Measurements from ENCODE around the gene MOV10.

Gene MOV10

GRCh38 chr1:112674440-112674985 lies at the start of gene MOV10:
Gene MOV10, plus strand, starts transcription at chr1:112674659. Its CDS starts 254 bp downstream, at chr1:112674913.
- H3K4me3 ChIP-seq (ENCODE audit: low read depth, low read length): peak within 1 kb of the TSS; percentile 92
- no peak for TF ChIP-seq CTCF (IDR thresholded peaks at IDR 0.05; ENCODE audit: low read depth, low read length, missing control alignments)
- peak; percentile 38 for DNase-seq (ENCODE audit: low read depth)

GRCh38 chr1:112625696-112626095 lies 48.8 kb upstream of the MOV10 start:
- H3K4me3 ChIP-seq (ENCODE audit: low read depth, low read length): no peak overlapping the region
- no peak for TF ChIP-seq CTCF (IDR thresholded peaks at IDR 0.05; ENCODE audit: low read depth, low read length, missing control alignments)
- DNase-seq (ENCODE audit: low read depth): no peak

GRCh38 chr1:112626193-112626592 lies 48.3 kb upstream of the MOV10 start:
- DNase-seq (ENCODE audit: low read depth): no peak
- no peak overlapping the region for H3K4me3 ChIP-seq (ENCODE audit: low read depth, low read length)
- TF ChIP-seq CTCF (IDR thresholded peaks at IDR 0.05; ENCODE audit: low read depth, low read length, missing control alignments): no peak

GRCh38 chr1:112626887-112627286 lies 47.6 kb upstream of the MOV10 start:
- DNase-seq (ENCODE audit: low read depth): no peak
- no peak overlapping the region for H3K4me3 ChIP-seq (ENCODE audit: low read depth, low read length)
- no peak for TF ChIP-seq CTCF (IDR thresholded peaks at IDR 0.05; ENCODE audit: low read depth, low read length, missing control alignments)

GRCh38 chr1:112628516-112628915 lies 45.9 kb upstream of the MOV10 start:
- no peak for DNase-seq (ENCODE audit: low read depth)
- no peak for TF ChIP-seq CTCF (IDR thresholded peaks at IDR 0.05; ENCODE audit: low read depth, low read length, missing control alignments)
- H3K4me3 ChIP-seq (ENCODE audit: low read depth, low read length): no peak overlapping the region

GRCh38 chr1:112629256-112629655 lies 45.2 kb upstream of the MOV10 start:
- no peak for DNase-seq (ENCODE audit: low read depth)
- no peak overlapping the region for H3K4me3 ChIP-seq (ENCODE audit: low read depth, low read length)
- no peak for TF ChIP-seq CTCF (IDR thresholded peaks at IDR 0.05; ENCODE audit: low read depth, low read length, missing control alignments)

GRCh38 chr1:112633628-112634027 lies 40.8 kb upstream of the MOV10 start:
- DNase-seq (ENCODE audit: low read depth): no peak
- no peak for TF ChIP-seq CTCF (IDR thresholded peaks at IDR 0.05; ENCODE audit: low read depth, low read length, missing control alignments)
- H3K4me3 ChIP-seq (ENCODE audit: low read depth, low read length): no peak overlapping the region
